Neutrophil (primary cell): Measurements from ENCODE around the gene TNXB.
"Not testable (repeated sequence)": the region's sequence is repeated elsewhere in the genome, so short reads cannot be mapped to it uniquely, and the experiment has no call there.

Source experiments
- H3K27ac ChIP-seq: fragments of 200-600 bp; sonication (generic); 2 replicates; pipeline ENCODE4 v1.5.1; 2016; ENCODE audit warnings: mild to moderate bottlenecking, moderate library complexity
- H3K27me3 ChIP-seq: fragments of 200-600 bp; sonication (generic); 2 replicates; pipeline ENCODE4 v1.6.0; 2016; ENCODE audit warnings: mild to moderate bottlenecking
- H3K36me3 ChIP-seq: fragments of 200-600 bp; sonication (generic); 2 replicates; pipeline ENCODE4 v1.5.1; 2017
- H3K4me1 ChIP-seq, 2 experiments: fragments of 200-600 bp in 1 of 2; sonication (generic) in 1 of 2; 1 replicate in 1 of 2; 2 replicates in 1 of 2; pipeline versions ENCODE4 v1.5.1 to v1.6.1; 2013 to 2016; ENCODE audit warnings: low read depth in 1 of 2, low read length in 1 of 2, mild to moderate bottlenecking in 1 of 2, moderate library complexity in 1 of 2; ENCODE audit not compliant: control insufficient read depth in 1 of 2, insufficient read depth in 1 of 2
- H3K4me3 ChIP-seq, 2 experiments: fragments of 200-600 bp in 1 of 2; sonication (generic) in 1 of 2; 1 replicate in 1 of 2; 2 replicates in 1 of 2; pipeline ENCODE4 v1.5.1; 2013 to 2016; ENCODE audit warnings: low read depth in 1 of 2, low read length in 1 of 2, mild to moderate bottlenecking in 1 of 2, moderate library complexity in 1 of 2
- H3K9me3 ChIP-seq: fragments of 200-600 bp; sonication (generic); 2 replicates; pipeline ENCODE4 v1.5.1; 2016
- TF ChIP-seq, protein P1 (sequence below): fragments of 200-600 bp; sonication (generic); IDR thresholded peaks from 2 replicates; pipeline ENCODE4 v1.5.1; 2016; ENCODE audit warnings: antibody characterized with exemption

Gene TNXB

DNA sequence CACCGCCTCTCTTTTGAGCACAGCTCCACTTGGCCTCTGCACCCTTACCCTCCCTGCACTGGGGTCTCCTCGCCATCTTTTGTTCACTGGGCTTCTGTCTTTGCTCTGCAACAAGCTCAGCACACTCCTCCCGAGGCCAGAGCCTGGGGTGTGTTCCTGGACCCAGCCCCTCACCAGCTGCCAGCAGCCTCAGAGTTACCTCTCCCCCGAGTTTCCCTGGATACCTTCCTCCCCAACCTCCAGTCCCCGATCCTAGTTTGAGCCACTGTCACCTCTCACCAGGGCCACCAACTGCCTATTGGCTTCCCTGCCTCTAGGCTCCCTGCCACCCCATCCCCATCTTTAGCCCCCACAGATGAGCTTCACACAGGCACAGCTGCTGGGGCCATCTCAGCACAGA is 58.6 kb downstream of the TNXB start:
- Histone ChIP-seq H3K9me3 (no peaks in the 10 kb centered on the region), H3K4me1 (no peaks in the 10 kb centered on the region), H3K36me3 (no peaks in the 10 kb centered on the region), H3K4me3 (no peak overlapping the region), H3K27ac (no peak overlapping the region), H3K27me3 (no peaks in the 10 kb centered on the region)
- TF ChIP-seq, protein P1, sequence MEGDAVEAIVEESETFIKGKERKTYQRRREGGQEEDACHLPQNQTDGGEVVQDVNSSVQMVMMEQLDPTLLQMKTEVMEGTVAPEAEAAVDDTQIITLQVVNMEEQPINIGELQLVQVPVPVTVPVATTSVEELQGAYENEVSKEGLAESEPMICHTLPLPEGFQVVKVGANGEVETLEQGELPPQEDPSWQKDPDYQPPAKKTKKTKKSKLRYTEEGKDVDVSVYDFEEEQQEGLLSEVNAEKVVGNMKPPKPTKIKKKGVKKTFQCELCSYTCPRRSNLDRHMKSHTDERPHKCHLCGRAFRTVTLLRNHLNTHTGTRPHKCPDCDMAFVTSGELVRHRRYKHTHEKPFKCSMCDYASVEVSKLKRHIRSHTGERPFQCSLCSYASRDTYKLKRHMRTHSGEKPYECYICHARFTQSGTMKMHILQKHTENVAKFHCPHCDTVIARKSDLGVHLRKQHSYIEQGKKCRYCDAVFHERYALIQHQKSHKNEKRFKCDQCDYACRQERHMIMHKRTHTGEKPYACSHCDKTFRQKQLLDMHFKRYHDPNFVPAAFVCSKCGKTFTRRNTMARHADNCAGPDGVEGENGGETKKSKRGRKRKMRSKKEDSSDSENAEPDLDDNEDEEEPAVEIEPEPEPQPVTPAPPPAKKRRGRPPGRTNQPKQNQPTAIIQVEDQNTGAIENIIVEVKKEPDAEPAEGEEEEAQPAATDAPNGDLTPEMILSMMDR, result no peak

DNA sequence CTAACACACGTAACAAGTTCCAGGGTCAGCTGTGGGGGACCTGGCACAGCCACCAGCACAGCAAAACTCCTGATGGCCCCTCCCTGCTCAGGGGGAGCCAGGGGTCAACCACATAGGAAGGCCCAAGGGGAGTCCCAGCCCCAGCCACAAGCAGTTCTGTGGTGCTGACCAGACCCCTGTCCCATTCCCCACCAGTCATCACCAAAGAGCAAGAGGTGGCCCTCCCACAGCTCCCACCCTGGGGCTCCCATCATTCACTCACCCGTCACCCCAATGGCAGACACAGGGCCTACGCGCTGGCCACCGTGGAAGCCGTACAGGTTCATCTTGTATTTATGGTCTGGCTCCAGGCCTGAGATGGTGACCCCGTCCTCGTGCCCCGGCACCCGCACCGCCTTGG is 59.4 kb downstream of the TNXB start:
- H3K4me1 ChIP-seq, H3K9me3 ChIP-seq, H3K4me3 ChIP-seq, H3K27ac ChIP-seq, H3K36me3 ChIP-seq, H3K27me3 ChIP-seq: not testable (repeated sequence)

DNA sequence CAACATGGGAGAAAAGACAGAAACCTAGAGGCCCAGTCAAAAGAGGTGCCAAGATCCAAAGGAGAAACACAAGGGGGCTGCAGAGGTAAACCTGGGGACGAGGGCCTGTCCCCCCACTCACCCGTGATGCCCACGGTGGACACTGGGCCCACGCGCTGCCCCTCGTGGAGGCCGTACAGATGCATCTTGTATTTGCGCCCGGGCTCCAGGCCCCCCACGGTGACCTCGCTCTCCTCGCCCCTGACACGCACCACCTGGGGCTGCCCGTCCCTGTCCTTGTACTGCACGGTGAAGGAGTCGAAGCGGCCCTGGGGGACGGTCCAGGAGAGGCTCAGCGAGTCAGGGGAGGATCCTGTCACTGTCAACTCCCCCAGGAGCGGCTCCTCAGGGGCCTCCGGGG is 60.0 kb downstream of the TNXB start:
- not testable (repeated sequence) for H3K27ac ChIP-seq, H3K27me3 ChIP-seq, H3K36me3 ChIP-seq, H3K4me3 ChIP-seq, H3K4me1 ChIP-seq, H3K9me3 ChIP-seq

DNA sequence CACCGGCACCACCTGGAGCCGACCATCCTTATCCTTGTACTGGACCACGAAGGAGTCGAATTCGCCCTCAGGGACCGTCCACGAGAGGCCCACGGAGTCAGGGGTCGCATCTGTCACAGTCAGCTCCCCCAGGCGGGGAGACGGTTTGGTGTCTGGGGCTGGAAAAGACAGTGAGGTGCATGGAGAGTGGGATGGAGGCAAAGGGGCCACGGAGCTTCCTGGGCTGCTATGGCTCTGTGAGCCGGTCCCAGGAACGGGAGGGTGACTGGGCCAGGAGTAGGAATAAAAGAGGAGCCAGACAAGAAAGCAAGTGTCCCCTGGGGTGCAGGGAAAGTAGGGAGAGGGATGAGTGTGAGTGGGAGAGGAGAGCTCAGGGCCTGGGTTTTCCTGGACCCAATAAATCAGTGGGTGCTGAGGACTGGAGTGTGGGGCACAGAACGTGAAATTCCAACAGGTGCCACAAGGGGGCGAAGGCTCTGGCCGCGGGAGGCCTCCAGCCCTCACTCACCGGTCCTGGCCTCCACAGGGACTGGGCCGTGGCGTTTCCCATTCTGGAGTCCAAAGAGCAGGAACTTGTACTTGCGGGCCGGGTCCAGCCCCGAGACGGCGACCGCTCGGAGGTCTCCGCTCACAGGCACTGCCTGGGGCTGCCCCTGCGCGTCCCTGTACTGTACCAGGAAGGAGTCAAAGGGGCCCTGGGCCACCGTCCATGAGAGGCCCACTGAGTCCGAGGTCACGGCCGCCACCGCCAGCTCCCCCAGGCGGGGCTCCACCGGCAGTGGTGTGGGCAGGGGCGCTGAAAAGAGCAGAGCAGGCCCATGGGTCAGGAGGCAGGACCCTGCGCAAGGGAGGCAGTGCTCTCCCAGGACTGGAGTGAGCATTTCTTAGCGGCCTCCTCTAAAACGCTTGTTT is 61.0 kb downstream of the TNXB start:
- Histone ChIP-seq H3K27ac (no peak overlapping the region), H3K27me3 (no peaks in the 10 kb centered on the region), H3K4me3 (no peak overlapping the region), H3K4me1 (no peaks in the 10 kb centered on the region), H3K36me3 (no peaks in the 10 kb centered on the region), H3K9me3 (no peaks in the 10 kb centered on the region)
- TF ChIP-seq, protein P1, result peak; percentile 75

DNA sequence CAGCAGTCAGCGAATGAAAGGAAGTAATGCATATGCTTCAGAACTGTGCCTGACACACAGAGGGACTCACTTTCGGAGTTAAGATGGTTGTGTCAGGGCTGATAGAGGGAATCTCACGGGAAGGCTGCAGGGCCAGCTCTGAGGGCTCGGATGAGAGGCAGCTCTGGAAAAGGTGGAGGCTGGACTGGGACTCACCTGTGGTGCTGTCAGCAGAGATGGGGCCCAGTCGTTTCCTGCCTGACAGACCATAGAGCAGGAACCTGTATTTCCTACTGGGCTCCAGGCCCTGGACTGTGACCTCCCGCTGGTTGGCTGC is 61.6 kb downstream of the TNXB start:
- Histone ChIP-seq H3K4me3 (no peak overlapping the region), H3K27ac (no peak overlapping the region), H3K36me3 (no peaks in the 10 kb centered on the region), H3K4me1 (no peaks in the 10 kb centered on the region), H3K27me3 (no peaks in the 10 kb centered on the region), H3K9me3 (no peaks in the 10 kb centered on the region)
- TF ChIP-seq, protein P1, result no peak

DNA sequence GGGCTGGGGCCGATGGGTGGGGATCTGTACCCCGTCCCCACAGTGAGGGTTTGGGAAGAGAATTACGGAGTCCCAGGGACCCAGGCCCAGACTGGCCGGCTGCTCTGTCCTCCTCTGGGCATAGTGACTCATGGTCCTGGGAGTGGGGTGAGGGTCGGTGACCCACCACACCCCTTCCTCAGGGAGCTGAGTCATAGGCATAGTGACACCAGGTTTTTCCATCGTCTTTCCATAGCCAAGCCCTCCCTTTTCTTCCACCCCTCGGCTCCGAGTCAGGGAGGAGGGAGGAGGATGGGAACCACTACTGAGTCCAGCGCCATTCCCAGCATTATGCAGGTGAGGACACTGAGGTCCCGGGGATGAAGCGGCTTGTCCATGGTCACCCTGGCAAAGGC is 62.1 kb downstream of the TNXB start:
- TF ChIP-seq, protein P1, result no peak
- Histone ChIP-seq H3K4me1 (no peaks in the 10 kb centered on the region), H3K9me3 (no peaks in the 10 kb centered on the region), H3K27me3 (no peaks in the 10 kb centered on the region), H3K4me3 (no peak overlapping the region), H3K27ac (no peak overlapping the region), H3K36me3 (no peaks in the 10 kb centered on the region)
